Measurements from ENCODE around the gene C16orf95.

The C16orf95 gene

DNA sequence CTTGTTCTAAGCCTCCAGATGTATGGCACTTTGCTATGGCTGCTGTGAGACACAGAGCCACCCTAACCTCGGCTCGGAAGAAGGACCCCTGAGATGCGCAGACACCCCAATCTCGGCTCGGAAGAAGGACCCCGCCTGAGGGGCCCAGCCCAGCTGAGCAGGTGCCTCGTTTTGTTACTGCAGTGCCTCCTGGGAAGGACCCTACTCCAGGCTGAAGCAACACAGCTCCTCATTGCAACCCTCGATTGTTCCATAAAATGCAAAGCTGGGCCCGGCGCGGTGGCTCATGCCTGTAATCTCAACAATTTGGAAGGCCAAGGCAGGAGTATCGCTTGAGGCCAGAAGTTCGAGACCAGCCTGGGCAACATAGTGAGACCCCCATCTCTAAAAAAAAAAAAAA, 61.3 kb downstream of the C16orf95 start:
- no peak for TF ChIP-seq CTCF (IDR thresholded peaks at IDR 0.05; ENCODE audit: borderline replicate concordance, control extremely low read depth, extremely low read depth, insufficient read depth, missing control alignments)
- DNase-seq (ENCODE audit: low spot score), result no peak
- in situ Hi-C loops (cut with MboI; ENCODE audit: low sequenced_read_pairs, unreplicated experiment), result no loop called here

GRCh38 chr16:87254734-87255133, 62.5 kb downstream of the C16orf95 start:
- TF ChIP-seq CTCF (IDR thresholded peaks at IDR 0.05; ENCODE audit: borderline replicate concordance, control extremely low read depth, extremely low read depth, insufficient read depth, missing control alignments), result no peak
- in situ Hi-C loops (cut with MboI; ENCODE audit: low sequenced_read_pairs, unreplicated experiment), result no loop called here
- no peak for DNase-seq (ENCODE audit: low spot score)

GRCh38 chr16:87254296-87254695, 62.9 kb downstream of the C16orf95 start:
- in situ Hi-C loops (cut with MboI; ENCODE audit: low sequenced_read_pairs, unreplicated experiment), result no loop called here
- no peak for DNase-seq (ENCODE audit: low spot score)
- no peak for TF ChIP-seq CTCF (IDR thresholded peaks at IDR 0.05; ENCODE audit: borderline replicate concordance, control extremely low read depth, extremely low read depth, insufficient read depth, missing control alignments)

DNA sequence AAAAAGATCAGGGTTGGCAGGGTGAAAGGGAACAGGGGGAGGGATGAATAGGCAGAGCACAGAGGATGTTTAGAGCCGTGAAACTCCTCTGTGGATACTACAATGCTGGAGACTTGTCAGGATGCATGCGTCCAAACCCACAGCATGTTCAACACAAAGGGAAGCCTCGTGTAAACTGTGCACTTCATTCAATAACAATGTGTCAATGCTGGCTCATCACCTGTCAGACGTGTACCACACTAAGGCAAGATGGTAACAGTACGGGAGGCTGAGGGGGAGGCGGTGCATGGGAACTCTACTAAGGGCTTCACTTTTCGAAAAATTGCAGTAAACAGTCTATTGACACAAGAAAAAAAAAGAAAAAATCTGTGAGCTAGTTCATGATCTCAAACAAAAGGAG, 63.7 kb downstream of the C16orf95 start:
- in situ Hi-C loops (cut with MboI; ENCODE audit: low sequenced_read_pairs, unreplicated experiment), result no loop called here
- DNase-seq (ENCODE audit: low spot score), result no peak
- no peak for TF ChIP-seq CTCF (IDR thresholded peaks at IDR 0.05; ENCODE audit: borderline replicate concordance, control extremely low read depth, extremely low read depth, insufficient read depth, missing control alignments)

Measured in GM13976 (cell line).